Measurements from ENCODE around the gene NAA15.
"Not testable (repeated sequence)": the region's sequence is repeated elsewhere in the genome, so short reads cannot be mapped to it uniquely, and the experiment has no call there.

Gene NAA15

GRCh38 chr4:139454111-139455045 lies 153.1 kb downstream of the NAA15 start, which contains the start of gene RAB33B:
Gene RAB33B (plus strand): TSS chr4:139454121. CDS start chr4:139454196, 75 bp downstream.
- DNase-seq = no peak

DNA sequence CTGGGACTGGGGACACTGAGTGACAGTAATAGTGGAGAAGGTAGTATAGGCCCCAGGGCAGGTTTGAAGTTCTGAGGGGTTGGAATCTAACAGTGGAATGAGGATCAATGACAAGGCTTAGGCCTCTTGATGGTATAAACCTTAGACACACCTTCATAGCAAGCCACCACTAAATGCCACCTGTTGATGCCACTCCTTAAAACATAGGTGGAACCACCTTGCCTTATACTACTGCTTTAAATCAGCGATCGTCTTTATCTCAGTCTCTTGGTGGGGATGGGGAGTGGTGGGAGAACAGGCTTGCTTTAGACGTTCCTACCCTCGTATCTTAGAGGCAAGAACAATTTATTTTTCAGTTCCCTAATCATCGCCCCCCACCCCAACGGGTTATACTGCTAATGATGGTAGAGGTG lies 153.8 kb downstream of the NAA15 start:
- no peak for DNase-seq

DNA sequence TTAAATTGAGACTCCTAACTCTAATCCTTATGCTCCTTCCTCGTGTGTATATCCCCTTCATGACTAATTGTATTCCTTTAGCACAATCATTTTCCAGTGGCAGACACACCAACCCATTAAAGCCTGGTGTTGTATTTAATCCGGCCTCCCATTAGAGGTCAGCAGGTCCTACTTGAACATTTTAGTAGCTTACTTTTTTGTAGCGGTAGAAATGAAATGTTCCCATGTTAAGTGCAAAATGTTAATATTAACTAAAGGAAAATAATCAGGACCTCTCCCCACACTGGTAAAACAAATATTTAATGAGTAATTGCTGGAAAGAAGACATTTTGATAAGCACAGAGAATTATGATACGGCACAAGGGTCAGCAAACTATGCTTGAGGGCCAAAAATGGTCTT lies 156.0 kb downstream of the NAA15 start:
- DNase-seq = no peak

GRCh38 chr4:139458543-139458942 lies 157.2 kb downstream of the NAA15 start:
- DNase-seq = no peak

- DNase-seq = peak; percentile 7
Measured at GRCh38 chr4:139458999-139459398, 157.7 kb downstream of the NAA15 start.

DNA sequence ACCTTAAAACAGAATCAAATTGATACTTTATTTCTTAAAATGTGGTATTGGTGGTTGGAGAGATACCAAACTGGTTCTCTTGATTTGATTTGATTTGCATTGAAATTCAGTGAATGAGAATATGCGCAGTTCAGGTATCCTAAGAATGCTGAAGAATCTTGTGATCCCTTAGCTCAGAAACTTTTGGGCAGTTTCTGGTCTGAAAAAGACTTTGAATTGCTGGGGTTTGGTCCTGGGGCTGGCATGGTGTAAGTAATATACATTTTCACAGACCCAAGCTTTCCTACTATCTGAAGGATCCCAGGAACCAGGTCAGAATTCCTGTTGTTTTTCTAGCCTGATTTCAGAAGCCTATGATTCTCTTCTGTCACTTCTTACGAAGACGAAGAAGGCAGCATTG lies 159.3 kb downstream of the NAA15 start:
- no peak for DNase-seq

DNA sequence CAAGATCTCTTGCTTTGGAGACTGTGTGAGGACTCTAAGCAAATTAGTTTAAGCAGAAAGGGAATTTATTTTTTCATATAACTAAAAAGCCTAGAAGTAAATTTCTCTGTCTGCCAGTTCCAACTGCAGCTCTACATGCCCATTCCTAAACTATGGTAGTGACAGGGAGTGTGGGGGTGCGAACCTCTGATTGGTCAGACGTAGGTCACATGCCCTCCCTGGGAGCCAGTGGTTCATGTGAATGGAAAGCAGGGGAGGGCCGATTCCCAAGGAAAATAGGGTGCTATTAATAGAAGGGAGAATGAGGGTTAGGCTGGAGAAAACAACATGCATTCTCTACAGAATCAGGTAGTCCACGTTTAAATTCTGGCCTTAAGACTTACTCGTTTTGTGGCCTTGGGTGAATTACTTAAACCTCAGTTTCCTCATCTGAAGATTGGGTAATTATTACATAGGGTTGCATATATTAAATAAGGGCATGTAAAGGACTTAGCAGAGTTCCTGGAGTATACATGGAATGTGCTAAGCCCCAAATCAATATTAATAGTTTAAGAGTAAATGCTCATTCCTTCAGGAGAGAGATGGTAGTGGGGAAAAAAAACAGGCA lies 159.8 kb downstream of the NAA15 start:
- no peak for DNase-seq

DNA sequence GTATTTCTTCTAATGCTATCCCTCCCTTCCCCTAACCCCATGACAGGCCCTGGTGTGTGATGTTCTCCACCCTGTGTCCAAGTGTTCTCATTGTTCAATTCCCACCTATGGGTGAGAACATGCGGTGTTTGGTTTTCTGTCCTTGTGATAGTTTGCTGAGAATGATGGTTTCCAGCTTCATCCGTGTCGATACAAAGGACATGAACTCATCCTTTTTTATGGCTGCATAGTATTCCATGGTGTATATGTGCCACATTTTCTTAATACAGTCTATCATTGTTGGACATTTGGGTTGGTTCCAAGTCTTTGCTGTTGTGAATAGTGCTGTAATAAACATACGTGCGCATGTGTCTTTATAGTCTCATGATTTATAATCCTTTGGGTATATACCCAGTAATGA lies 163.2 kb downstream of the NAA15 start:
- DNase-seq = not testable (repeated sequence)

DNA sequence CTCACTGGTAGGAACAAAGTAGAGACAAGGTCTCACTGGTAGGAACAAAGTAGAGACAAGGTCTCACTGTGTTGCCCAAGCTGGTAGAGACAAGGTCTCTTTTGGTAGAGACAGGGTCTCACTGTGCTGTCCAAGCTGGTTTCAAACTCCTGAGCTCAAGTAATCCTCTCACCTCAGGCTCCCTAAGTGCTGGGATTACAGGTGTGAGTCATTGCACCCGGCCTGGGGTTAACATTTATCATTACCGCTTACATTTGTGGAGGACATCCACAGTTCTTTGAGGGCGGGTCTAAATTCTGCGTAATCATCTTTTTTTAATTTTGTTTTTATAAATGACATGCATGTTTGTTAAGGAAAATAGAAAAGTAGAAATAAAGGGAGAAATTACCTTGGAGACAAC lies 164.6 kb downstream of the NAA15 start:
- no peak for DNase-seq

GRCh38 chr4:139468756-139469155 lies 167.5 kb downstream of the NAA15 start:
- not testable (repeated sequence) for DNase-seq

GRCh38 chr4:139469216-139469615 lies 167.9 kb downstream of the NAA15 start:
- DNase-seq = no peak
